Neural crest cell (in vitro differentiated cells): ENCODE data around the gene TNIP3. TPM values are rescaled to one million over a fixed set of nuclear protein-coding genes. Genes with fewer than 3 reads are reported as not detected.

Experiments used
- DNase-seq: peaks from one replicate; pipeline ENCODE4 v3.0.0; 2021; ENCODE audit warnings: low read depth, mixed read lengths, low spot score
- H3K27ac Mint-ChIP-seq: one replicate; pipeline ENCODE4 v1.8.0; 2021; ENCODE audit warnings: mild to moderate bottlenecking, mixed read lengths; ENCODE audit not compliant: unreplicated experiment
- H3K27me3 Mint-ChIP-seq: 2 replicates; pipeline ENCODE4 v1.8.0; 2021; ENCODE audit warnings: low read depth, mild to moderate bottlenecking, mixed read lengths
- H3K36me3 Mint-ChIP-seq: 2 replicates; pipeline ENCODE4 v1.8.0; 2021; ENCODE audit warnings: low read depth, mild to moderate bottlenecking, mixed read lengths
- H3K4me1 Mint-ChIP-seq: 2 replicates; pipeline ENCODE4 v1.8.0; 2021; ENCODE audit warnings: mixed read lengths
- H3K4me3 Mint-ChIP-seq: one replicate; pipeline ENCODE4 v1.8.0; 2021; ENCODE audit warnings: mild to moderate bottlenecking, mixed read lengths
- H3K9me3 Mint-ChIP-seq: 2 replicates; pipeline ENCODE4 v1.8.0; 2021; ENCODE audit warnings: mixed read lengths
- total RNA-seq: library from RNA; stranded (reverse); gene quantifications from 2 replicates; pipeline ENCODE4 v1.2.1, GENCODE V29; 2021
- TF ChIP-seq, protein P1 (sequence below): fragments of 200-600 bp; sonication (generic); conservative IDR thresholded peaks from 2 replicates; pipeline ENCODE4 v1.5.0; 2021; ENCODE audit warnings: antibody characterized with exemption, mild to moderate bottlenecking

Gene TNIP3
- total RNA-seq, 1 donor from 2014 or later = not detected

DNA sequence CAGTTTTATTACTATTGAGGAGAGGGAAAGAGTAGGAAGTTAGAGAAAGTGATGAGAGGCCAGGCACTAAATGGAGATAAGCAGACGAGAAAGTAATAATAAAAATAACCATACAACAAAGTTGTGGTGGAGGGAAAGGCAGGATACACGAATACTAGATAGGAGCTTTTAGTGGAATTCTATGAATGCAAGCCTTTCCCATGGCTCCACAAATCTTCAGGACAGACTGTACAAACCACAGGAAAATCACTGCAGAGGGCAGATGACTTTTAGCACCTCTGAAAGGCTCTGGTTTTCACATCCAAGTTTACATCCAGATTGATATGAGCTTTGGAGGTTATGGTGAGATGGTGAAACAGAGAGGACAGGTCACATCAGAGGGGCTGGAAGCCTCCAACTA lies 41.5 kb downstream of the TNIP3 start:
- Mint-ChIP-seq H3K36me3 (no peaks in the 10 kb centered on the region), H3K4me3 (no peak overlapping the region), H3K27ac (no peak overlapping the region), H3K27me3 (no peaks in the 10 kb centered on the region), H3K4me1 (no peaks in the 10 kb centered on the region), H3K9me3 (peaks cover 5% of the 10 kb centered on the region)
- TF ChIP-seq, protein P1, sequence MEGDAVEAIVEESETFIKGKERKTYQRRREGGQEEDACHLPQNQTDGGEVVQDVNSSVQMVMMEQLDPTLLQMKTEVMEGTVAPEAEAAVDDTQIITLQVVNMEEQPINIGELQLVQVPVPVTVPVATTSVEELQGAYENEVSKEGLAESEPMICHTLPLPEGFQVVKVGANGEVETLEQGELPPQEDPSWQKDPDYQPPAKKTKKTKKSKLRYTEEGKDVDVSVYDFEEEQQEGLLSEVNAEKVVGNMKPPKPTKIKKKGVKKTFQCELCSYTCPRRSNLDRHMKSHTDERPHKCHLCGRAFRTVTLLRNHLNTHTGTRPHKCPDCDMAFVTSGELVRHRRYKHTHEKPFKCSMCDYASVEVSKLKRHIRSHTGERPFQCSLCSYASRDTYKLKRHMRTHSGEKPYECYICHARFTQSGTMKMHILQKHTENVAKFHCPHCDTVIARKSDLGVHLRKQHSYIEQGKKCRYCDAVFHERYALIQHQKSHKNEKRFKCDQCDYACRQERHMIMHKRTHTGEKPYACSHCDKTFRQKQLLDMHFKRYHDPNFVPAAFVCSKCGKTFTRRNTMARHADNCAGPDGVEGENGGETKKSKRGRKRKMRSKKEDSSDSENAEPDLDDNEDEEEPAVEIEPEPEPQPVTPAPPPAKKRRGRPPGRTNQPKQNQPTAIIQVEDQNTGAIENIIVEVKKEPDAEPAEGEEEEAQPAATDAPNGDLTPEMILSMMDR = no peak
- DNase-seq = no peak

DNA sequence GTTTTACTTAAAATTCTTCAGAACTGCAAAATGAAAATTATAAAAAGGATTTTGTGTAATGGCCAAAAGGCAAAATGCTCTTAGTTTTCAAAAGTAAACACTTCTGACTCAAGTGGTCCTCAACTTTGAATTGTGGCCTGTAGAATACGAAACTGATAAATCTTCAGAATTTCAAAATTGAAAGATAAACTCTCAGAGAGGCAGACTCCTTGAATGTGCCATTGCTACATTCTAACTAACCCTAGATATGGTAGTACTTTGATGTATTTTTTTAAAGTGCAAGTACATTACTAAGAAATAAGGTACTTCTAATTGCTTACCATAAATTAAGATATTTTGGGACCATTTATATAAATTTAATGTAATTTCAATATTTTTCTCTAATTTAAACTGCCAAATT lies 44.4 kb downstream of the TNIP3 start:
- no peak for DNase-seq
- TF ChIP-seq, protein P1 = no peak
- Mint-ChIP-seq H3K27ac (no peak overlapping the region), H3K4me3 (no peak overlapping the region), H3K4me1 (peaks cover 3% of the 10 kb centered on the region), H3K36me3 (no peaks in the 10 kb centered on the region), H3K9me3 (peaks cover 2% of the 10 kb centered on the region), H3K27me3 (no peaks in the 10 kb centered on the region)

GRCh38 chr4:121118344-121118743 lies 45.8 kb downstream of the TNIP3 start:
- peaks cover 9% of the 10 kb centered on the region for H3K4me1 Mint-ChIP-seq
- H3K9me3 Mint-ChIP-seq = peaks cover 2% of the 10 kb centered on the region
- H3K27ac Mint-ChIP-seq = no peak overlapping the region
- no peaks in the 10 kb centered on the region for H3K27me3 Mint-ChIP-seq
- H3K4me3 Mint-ChIP-seq = no peak overlapping the region
- H3K36me3 Mint-ChIP-seq = no peaks in the 10 kb centered on the region
- TF ChIP-seq, protein P1 = no peak
- no peak for DNase-seq

- Mint-ChIP-seq H3K27me3 (no peaks in the 10 kb centered on the region), H3K9me3 (no peaks in the 10 kb centered on the region), H3K4me1 (peaks cover 9% of the 10 kb centered on the region), H3K4me3 (no peak overlapping the region), H3K36me3 (peaks cover under 1% of the 10 kb centered on the region), H3K27ac (no peak overlapping the region)
- TF ChIP-seq, protein P1 = no peak
- no peak for DNase-seq
These were observed 49.4 kb downstream of the TNIP3 start for GRCh38 chr4:121114756-121115155.

DNA sequence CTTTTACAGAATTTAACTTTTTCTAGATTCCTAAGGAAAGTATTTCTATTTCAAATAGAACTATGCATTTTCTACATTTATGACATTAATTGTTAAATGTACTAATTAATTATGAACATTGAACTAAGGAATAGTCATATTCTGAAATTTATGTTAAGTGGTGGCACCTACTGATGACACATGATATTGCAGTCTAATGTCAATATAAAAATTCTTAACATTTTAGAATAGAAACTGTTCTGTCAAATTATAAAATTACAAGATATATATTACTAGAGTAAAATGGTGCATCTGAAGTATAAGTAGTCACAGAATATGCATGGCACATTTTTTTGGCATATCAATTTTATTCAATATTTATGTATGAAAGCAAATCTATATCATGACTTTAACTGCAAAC lies 51.6 kb downstream of the TNIP3 start:
- DNase-seq = no peak
- Mint-ChIP-seq H3K27ac (no peak overlapping the region), H3K9me3 (no peaks in the 10 kb centered on the region), H3K27me3 (no peaks in the 10 kb centered on the region), H3K4me3 (no peak overlapping the region), H3K4me1 (peaks cover 9% of the 10 kb centered on the region), H3K36me3 (peaks cover 3% of the 10 kb centered on the region)
- TF ChIP-seq, protein P1 = peak; percentile 61

DNA sequence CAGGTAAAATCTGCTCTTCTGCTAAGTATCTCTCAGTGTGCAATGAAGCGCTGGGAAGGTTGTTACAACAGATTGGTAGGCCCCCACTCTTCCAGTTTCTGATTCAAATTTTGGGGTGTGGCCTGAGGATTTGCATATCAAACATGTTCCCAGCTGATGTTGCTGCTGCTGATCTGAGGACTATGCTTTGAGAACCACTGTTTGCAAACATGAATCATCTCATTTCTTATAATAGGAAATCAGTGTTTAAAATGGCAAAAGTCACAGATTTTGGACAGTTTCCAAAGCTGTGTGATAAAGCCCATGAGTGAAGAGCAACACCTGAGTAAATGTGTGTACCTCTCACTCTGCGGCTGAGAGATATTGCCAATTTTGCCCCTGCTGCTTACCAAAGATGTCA lies 55.6 kb downstream of the TNIP3 start:
- no peaks in the 10 kb centered on the region for H3K9me3 Mint-ChIP-seq
- no peak for DNase-seq
- H3K4me3 Mint-ChIP-seq = no peak overlapping the region
- no peak overlapping the region for H3K27ac Mint-ChIP-seq
- H3K27me3 Mint-ChIP-seq = no peaks in the 10 kb centered on the region
- TF ChIP-seq, protein P1 = no peak
- H3K36me3 Mint-ChIP-seq = peaks cover 3% of the 10 kb centered on the region
- H3K4me1 Mint-ChIP-seq = no peaks in the 10 kb centered on the region
